Measurements from ENCODE around the gene KIF22. TPM values are rescaled to one million over a fixed set of nuclear protein-coding genes. Genes with fewer than 3 reads are reported as not detected.

Gene KIF22
- polyA plus RNA-seq, 1 of the 3 experiments (the other 2 are of a cell fraction) = 64.1 TPM

GRCh38 chr16:29815793-29816693 is 25.5 kb downstream of the KIF22 start, which contains the start of gene PAGR1 (continued):
- TF ChIP-seq NFIC (IDR thresholded peaks at IDR 0.05; ENCODE audit: borderline replicate concordance) (0 out of 2 replicates have a peak, but pooled peaks have one; percentile 9), MXI1 (IDR thresholded peaks at IDR 0.05; ENCODE audit: low read depth, low read length) (peak; percentile 92), GATA2 (CRISPR knock-in tag; IDR thresholded peaks at IDR 0.05) (no peak), FOXM1 (IDR thresholded peaks at IDR 0.05; ENCODE audit: low read depth) (no peak), CTCF (IDR thresholded peaks at IDR 0.05) (peak; percentile 86), FOXJ3 (CRISPR knock-in tag; IDR thresholded peaks at IDR 0.05) (no peak), PBX3 (IDR thresholded peaks at IDR 0.05) (no peak; the same call in 1 of the 2 replicates), YY1 (IDR thresholded peaks at IDR 0.05; ENCODE audit: low read depth) (peak; percentile 99), RCOR1 (IDR thresholded peaks at IDR 0.05; ENCODE audit: low read length) (no peak), TCF12 (IDR thresholded peaks at IDR 0.05) (no peak), JUND (IDR thresholded peaks at IDR 0.05) (no peak), ELF1 (IDR thresholded peaks at IDR 0.05) (peak; percentile 70; the same call in 1 of the 2 replicates)

- Histone ChIP-seq H3K27ac (ENCODE audit: low read depth in 2 of 2, low read length in 1 of 2) (peak overlapping the region; percentile 64 to 94), H4K20me1 (ENCODE audit: insufficient read depth) (no peaks in the 10 kb centered on the region), H3K27me3 (ENCODE audit: insufficient read depth) (no peaks in the 10 kb centered on the region), H3K79me2 (ENCODE audit: insufficient read depth) (peaks cover 85% of the 10 kb centered on the region), H3F3A (replicated peaks; ENCODE audit: insufficient read depth) (peaks cover 36% of the 10 kb centered on the region), H3K4me2 (peak overlapping the region; percentile 97), H2AFZ (ENCODE audit: low read depth) (peak overlapping the region; percentile 89; the same call in 1 of the 2 replicates), H3K4me1 (ENCODE audit: control insufficient read depth in 1 of 2, insufficient read depth in 2 of 2, low read depth in 1 of 2, low read length in 1 of 2) (peaks cover 26 to 59% of the 10 kb centered on the region in 2 experiments; a peak in 3 of 4 replicates), H3K4me3 (ENCODE audit: low read depth in 2 of 2, low read length in 1 of 2) (peak overlapping the region; percentile 72 to 77), H3K36me3 (replicated peaks in 1 of 2; ENCODE audit: control insufficient read depth in 1 of 2, insufficient read depth in 2 of 2, low read length in 1 of 2) (peaks cover 6 to 11% of the 10 kb centered on the region in 2 experiments), H3K9me3 (no peaks in the 10 kb centered on the region), H3K9me2 (no peaks in the 10 kb centered on the region), H3K9ac (peak overlapping the region; percentile 72)
- peak; percentile 63 for DNase-seq
- CTCF ChIA-PET = interaction anchor here (0.5 to 14.0 kb wide), 13 partner anchors 9 to 236 kb away, joined by 3 to 129 read pairs (median 5); partner anchors contain the start of genes ASPHD1, KIF22 and SEZ6L2
- 1% methylated on average over 25 of the region's 37 CpGs for WGBS (ENCODE audit: low lambda C conversion rate)
- POLR2A ChIA-PET = interaction anchor here (0.9 to 1.7 kb wide), 3 partner anchors 9 to 84 kb away, joined by 3 to 7 read pairs (median 4); partner anchors contain the start of gene SEZ6L2
- TF ChIP-seq SIN3A (IDR thresholded peaks at IDR 0.05; ENCODE audit: borderline replicate concordance, low read depth, low read length) (no peak), CTCF (IDR thresholded peaks at IDR 0.05) (peak; percentile 26), TAF1 (IDR thresholded peaks at IDR 0.05; ENCODE audit: borderline replicate concordance, low read depth, low read length) (no peak), MXI1 (IDR thresholded peaks at IDR 0.05; ENCODE audit: low read depth, low read length) (peak; percentile 46; the same call in 1 of the 2 replicates), GATA2 (CRISPR knock-in tag; IDR thresholded peaks at IDR 0.05) (no peak), MAX (IDR thresholded peaks at IDR 0.05; ENCODE audit: low read depth) (peak; percentile 37; the same call in 1 of the 2 replicates), EZH2phosphoT487 (IDR thresholded peaks at IDR 0.05; ENCODE audit: borderline replicate concordance, low read depth) (no peak)
These were observed 26.3 kb downstream of the KIF22 start for GRCh38 chr16:29816694-29817441.

Data from SK-N-SH (cell line).